Neural progenitor cell (in vitro differentiated cells): Measurements from ENCODE around the gene SCN1A. TPM values are rescaled to one million over a fixed set of nuclear protein-coding genes. Genes with fewer than 3 reads are reported as not detected.

Experiments
- DNase-seq: peaks from one replicate; pipeline ENCODE4 v3.0.0-alpha.2; 2016; ENCODE audit warnings: low spot score
- H2AFZ ChIP-seq: fragments of 200-600 bp; sonication (generic); replicated peaks from 2 replicates; pipeline ENCODE4 v1.6.1; 2016; ENCODE audit warnings: antibody characterized with exemption
- H3F3A ChIP-seq: fragments of 200-600 bp; sonication (generic); 2 replicates; pipeline ENCODE4 v1.6.1; 2016; ENCODE audit warnings: antibody characterized with exemption, low read depth
- H3K27ac ChIP-seq: fragments of 200-600 bp; sonication (generic); 2 replicates; pipeline ENCODE4 v1.5.1; 2016; ENCODE audit warnings: mild to moderate bottlenecking
- H3K27me3 ChIP-seq: fragments of 200-600 bp; sonication (generic); 2 replicates; pipeline ENCODE4 v1.6.1; 2016; ENCODE audit warnings: mild to moderate bottlenecking, moderate library complexity
- H3K36me3 ChIP-seq: fragments of 200-600 bp; sonication (generic); 2 replicates; pipeline ENCODE4 v1.5.1; 2016
- H3K4me1 ChIP-seq: fragments of 200-600 bp; sonication (generic); 2 replicates; pipeline ENCODE4 v1.6.1; 2016; ENCODE audit warnings: mixed run types
- H3K4me2 ChIP-seq: fragments of 200-600 bp; sonication (generic); 2 replicates; pipeline ENCODE4 v1.6.1; 2016
- H3K4me3 ChIP-seq: fragments of 200-600 bp; sonication (generic); 2 replicates; pipeline ENCODE4 v1.5.1; 2016
- H3K79me2 ChIP-seq: fragments of 200-600 bp; sonication (generic); 2 replicates; pipeline ENCODE4 v1.6.1; 2016; ENCODE audit warnings: low read depth
- H3K9ac ChIP-seq: fragments of 200-600 bp; sonication (generic); 2 replicates; pipeline ENCODE4 v1.6.1; 2016
- H3K9me3 ChIP-seq: fragments of 200-600 bp; sonication (generic); 2 replicates; pipeline ENCODE4 v1.5.1; 2016; ENCODE audit warnings: low read depth
- H4K20me1 ChIP-seq: fragments of 200-600 bp; sonication (generic); 2 replicates; pipeline ENCODE4 v1.6.1; 2016; ENCODE audit warnings: low read depth
- H3K27ac Mint-ChIP-seq: 3 replicates; pipeline ENCODE4 v1.8.0; 2021; ENCODE audit warnings: mixed read lengths
- H3K27me3 Mint-ChIP-seq: 2 replicates; pipeline ENCODE4 v1.8.0; 2022; ENCODE audit warnings: low read depth, mild to moderate bottlenecking, inconsistent platforms, moderate library complexity, mixed read lengths; ENCODE audit not compliant: insufficient read depth
- H3K36me3 Mint-ChIP-seq: 3 replicates; pipeline ENCODE4 v1.8.0; 2021; ENCODE audit warnings: mixed read lengths
- H3K4me1 Mint-ChIP-seq: 3 replicates; pipeline ENCODE4 v1.8.0; 2021; ENCODE audit warnings: mixed read lengths
- H3K4me3 Mint-ChIP-seq: 3 replicates; pipeline ENCODE4 v1.8.0; 2021; ENCODE audit warnings: mild to moderate bottlenecking, moderate library complexity, mixed read lengths
- H3K9me3 Mint-ChIP-seq: 3 replicates; pipeline ENCODE4 v1.8.0; 2020; ENCODE audit warnings: mixed read lengths
- CTCF ChIP-seq: fragments of 200-600 bp; sonication (generic); IDR thresholded peaks from 2 replicates; pipeline ENCODE4 v1.5.1; 2017; ENCODE audit warnings: antibody characterized with exemption, mild to moderate bottlenecking
- EZH2 ChIP-seq: fragments of 200-600 bp; sonication (generic); IDR thresholded peaks from 2 replicates; pipeline ENCODE4 v1.6.1; 2017; ENCODE audit warnings: antibody characterized with exemption, mild to moderate bottlenecking, moderate library complexity
- EZH2phosphoT487 ChIP-seq: fragments of 200-600 bp; sonication (generic); IDR thresholded peaks from 2 replicates; pipeline ENCODE4 v1.6.1; 2017; ENCODE audit warnings: antibody characterized with exemption
- total RNA-seq: library from RNA; depleted of rRNA; stranded (reverse); fragments of >200 nt; gene quantifications from 2 replicates; pipeline ENCODE4 v1.2.3, GENCODE V29; 2015; ENCODE audit warnings: low replicate concordance

SCN1A gene
- 1.3 and 2.7 TPM in 2 replicates for total RNA-seq

- Mint-ChIP-seq H3K27ac (no peak within 1 kb of the TSS), H3K36me3 (no peaks in the 10 kb centered on the region), H3K4me1 (peaks cover 22% of the 10 kb centered on the region), H3K9me3 (no peaks in the 10 kb centered on the region), H3K27me3 (no peaks in the 10 kb centered on the region), H3K4me3 (peak within 1 kb of the TSS; percentile 77)
- Histone ChIP-seq H3K79me2 (no peaks in the 10 kb centered on the region), H3K4me3 (no peak within 1 kb of the TSS), H3K9me3 (no peaks in the 10 kb centered on the region), H3K36me3 (no peaks in the 10 kb centered on the region), H3K4me1 (peaks cover 13% of the 10 kb centered on the region), H3F3A (no peaks in the 10 kb centered on the region), H3K27ac (no peak within 1 kb of the TSS), H3K9ac (no peak within 1 kb of the TSS), H2AFZ (peak within 1 kb of the TSS; percentile 51), H4K20me1 (no peaks in the 10 kb centered on the region), H3K27me3 (no peaks in the 10 kb centered on the region), H3K4me2 (peak within 1 kb of the TSS; percentile 36)
- DNase-seq, result peak; percentile 59
- no peak for TF ChIP-seq EZH2
- peak; percentile 76 for TF ChIP-seq CTCF
Measured at GRCh38 chr2:166127217-166128155, at the start of gene SCN1A. Gene SCN1A (minus strand): TSS chr2:166128020. CDS start chr2:166073621, 54,399 bp downstream.

- Histone ChIP-seq H3K9me3 (no peaks in the 10 kb centered on the region), H2AFZ (no peak overlapping the region), H3K36me3 (no peaks in the 10 kb centered on the region), H3K27ac (no peak overlapping the region), H3F3A (no peaks in the 10 kb centered on the region), H3K9ac (no peak overlapping the region), H3K79me2 (no peaks in the 10 kb centered on the region), H3K4me3 (no peak overlapping the region), H4K20me1 (no peaks in the 10 kb centered on the region), H3K27me3 (no peaks in the 10 kb centered on the region), H3K4me1 (no peaks in the 10 kb centered on the region), H3K4me2 (no peak overlapping the region)
- Mint-ChIP-seq H3K4me1 (no peaks in the 10 kb centered on the region), H3K9me3 (no peaks in the 10 kb centered on the region), H3K4me3 (no peak overlapping the region), H3K36me3 (no peaks in the 10 kb centered on the region), H3K27ac (no peak overlapping the region), H3K27me3 (peaks cover 2% of the 10 kb centered on the region)
- no peak for DNase-seq
- no peak for TF ChIP-seq EZH2phosphoT487
- no peak for TF ChIP-seq EZH2
- no peak for TF ChIP-seq CTCF
Measured at GRCh38 chr2:166173263-166173662, 45.4 kb upstream of the SCN1A start.

GRCh38 chr2:166171216-166171615 is 43.4 kb upstream of the SCN1A start:
- no peak overlapping the region for H3K27ac ChIP-seq
- H3K27me3 Mint-ChIP-seq, result peaks cover 2% of the 10 kb centered on the region
- H3K4me3 ChIP-seq, result no peak overlapping the region
- no peaks in the 10 kb centered on the region for H3K27me3 ChIP-seq
- no peaks in the 10 kb centered on the region for H3K36me3 ChIP-seq
- H3F3A ChIP-seq, result no peaks in the 10 kb centered on the region
- H3K36me3 Mint-ChIP-seq, result no peaks in the 10 kb centered on the region
- H4K20me1 ChIP-seq, result no peaks in the 10 kb centered on the region
- no peak overlapping the region for H3K4me3 Mint-ChIP-seq
- H2AFZ ChIP-seq, result no peak overlapping the region
- no peaks in the 10 kb centered on the region for H3K9me3 Mint-ChIP-seq
- TF ChIP-seq EZH2phosphoT487 (no peak), CTCF (no peak), EZH2 (no peak)
- no peak overlapping the region for H3K4me2 ChIP-seq
- peaks cover 6% of the 10 kb centered on the region for H3K4me1 ChIP-seq
- H3K9me3 ChIP-seq, result no peaks in the 10 kb centered on the region
- no peaks in the 10 kb centered on the region for H3K79me2 ChIP-seq
- H3K4me1 Mint-ChIP-seq, result peaks cover 11% of the 10 kb centered on the region
- no peak overlapping the region for H3K27ac Mint-ChIP-seq
- no peak for DNase-seq
- H3K9ac ChIP-seq, result no peak overlapping the region
